Adrenal gland (tissue), 5 donors: ENCODE measurements around the gene SLC7A10.

Experiments used
- POLR2A ChIP-seq, 2 donors: fragments of 450-650 bp; IDR thresholded peaks; one replicate each; pipeline ENCODE4 v1.6.1; 2017; ENCODE audit warnings: antibody characterized with exemption in 2 of 2, mild to moderate bottlenecking in 2 of 2, moderate library complexity in 1 of 2
- TF ChIP-seq, protein P1 (sequence below), 6 experiments: fragments of 450-650 bp in 4 of 6; fragments of 200-600 bp in 2 of 6; sonication (generic) in 1 of 6; IDR thresholded peaks; 1 replicate in 5 of 6; 2 replicates in 1 of 6; pipeline versions ENCODE4 v1.5.1 to v1.8.0; 2016 to 2021; ENCODE audit warnings: antibody characterized with exemption in 6 of 6, mild to moderate bottlenecking in 2 of 6, moderate library complexity in 1 of 6
- donor health status: DM: no; HTN: no; CAD: no.

GRCh38 chr19:33212436-33213172, 13.0 kb downstream of the SLC7A10 start:
- TF ChIP-seq, protein P1, sequence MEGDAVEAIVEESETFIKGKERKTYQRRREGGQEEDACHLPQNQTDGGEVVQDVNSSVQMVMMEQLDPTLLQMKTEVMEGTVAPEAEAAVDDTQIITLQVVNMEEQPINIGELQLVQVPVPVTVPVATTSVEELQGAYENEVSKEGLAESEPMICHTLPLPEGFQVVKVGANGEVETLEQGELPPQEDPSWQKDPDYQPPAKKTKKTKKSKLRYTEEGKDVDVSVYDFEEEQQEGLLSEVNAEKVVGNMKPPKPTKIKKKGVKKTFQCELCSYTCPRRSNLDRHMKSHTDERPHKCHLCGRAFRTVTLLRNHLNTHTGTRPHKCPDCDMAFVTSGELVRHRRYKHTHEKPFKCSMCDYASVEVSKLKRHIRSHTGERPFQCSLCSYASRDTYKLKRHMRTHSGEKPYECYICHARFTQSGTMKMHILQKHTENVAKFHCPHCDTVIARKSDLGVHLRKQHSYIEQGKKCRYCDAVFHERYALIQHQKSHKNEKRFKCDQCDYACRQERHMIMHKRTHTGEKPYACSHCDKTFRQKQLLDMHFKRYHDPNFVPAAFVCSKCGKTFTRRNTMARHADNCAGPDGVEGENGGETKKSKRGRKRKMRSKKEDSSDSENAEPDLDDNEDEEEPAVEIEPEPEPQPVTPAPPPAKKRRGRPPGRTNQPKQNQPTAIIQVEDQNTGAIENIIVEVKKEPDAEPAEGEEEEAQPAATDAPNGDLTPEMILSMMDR (IDR thresholded peaks at IDR 0.05): no peak
- TF ChIP-seq POLR2A (IDR thresholded peaks at IDR 0.05): no peak
